ENCODE data around the gene FAR2. TPM values are rescaled to one million over a fixed set of nuclear protein-coding genes. Genes with fewer than 3 reads are reported as not detected.
"Not testable (repeated sequence)": the region's sequence is repeated elsewhere in the genome, so short reads cannot be mapped to it uniquely, and the experiment has no call there.

FAR2 gene
- total RNA-seq, 2 experiments from 2014 or later: 14.5 to 16.9 TPM

GRCh38 chr12:29239336-29239735 is 90.3 kb downstream of the FAR2 start:
- H3K36me3 Mint-ChIP-seq: peaks cover 4% of the 10 kb centered on the region
- POLR2A ChIA-PET: no interaction called here
- H3K27me3 Mint-ChIP-seq: no peaks in the 10 kb centered on the region
- H3K27ac Mint-ChIP-seq: no peak overlapping the region
- ATAC-seq (ENCODE audit: low read depth) (no peak), DNase-seq (no peak)
- peaks cover 3% of the 10 kb centered on the region for H3K9me3 Mint-ChIP-seq
- H3K4me3 Mint-ChIP-seq: no peak overlapping the region
- peaks cover 7% of the 10 kb centered on the region for H3K4me1 Mint-ChIP-seq

- no peak overlapping the region for H3K4me3 Mint-ChIP-seq
- ATAC-seq (ENCODE audit: low read depth) (no peak), DNase-seq (no peak)
- H3K4me1 Mint-ChIP-seq: peaks cover 7% of the 10 kb centered on the region
- H3K27me3 Mint-ChIP-seq: no peaks in the 10 kb centered on the region
- H3K36me3 Mint-ChIP-seq: peaks cover 4% of the 10 kb centered on the region
- peaks cover 3% of the 10 kb centered on the region for H3K9me3 Mint-ChIP-seq
- no peak overlapping the region for H3K27ac Mint-ChIP-seq
- POLR2A ChIA-PET: no interaction called here
These were observed 91.4 kb downstream of the FAR2 start for GRCh38 chr12:29240441-29240840.

- no peak overlapping the region for H3K27ac Mint-ChIP-seq
- no peaks in the 10 kb centered on the region for H3K27me3 Mint-ChIP-seq
- ATAC-seq (ENCODE audit: low read depth) (no peak), DNase-seq (no peak)
- no peak overlapping the region for H3K4me3 Mint-ChIP-seq
- H3K4me1 Mint-ChIP-seq: peaks cover 7% of the 10 kb centered on the region
- peaks cover 3% of the 10 kb centered on the region for H3K9me3 Mint-ChIP-seq
- peaks cover 4% of the 10 kb centered on the region for H3K36me3 Mint-ChIP-seq
- POLR2A ChIA-PET: no interaction called here
These were observed 92.9 kb downstream of the FAR2 start for GRCh38 chr12:29241821-29242591.

GRCh38 chr12:29242921-29243431 is 93.9 kb downstream of the FAR2 start:
- H3K27me3 Mint-ChIP-seq: no peaks in the 10 kb centered on the region
- POLR2A ChIA-PET: no interaction called here
- DNase-seq: no peak
- H3K9me3 Mint-ChIP-seq: peaks cover 3% of the 10 kb centered on the region
- H3K4me3 Mint-ChIP-seq: no peak overlapping the region
- H3K4me1 Mint-ChIP-seq: peaks cover 7% of the 10 kb centered on the region
- peaks cover 4% of the 10 kb centered on the region for H3K36me3 Mint-ChIP-seq
- no peak for ATAC-seq (ENCODE audit: low read depth)
- H3K27ac Mint-ChIP-seq: no peak overlapping the region

- no peak overlapping the region for H3K27ac Mint-ChIP-seq
- H3K36me3 Mint-ChIP-seq: peaks cover 4% of the 10 kb centered on the region
- no peak for DNase-seq
- H3K9me3 Mint-ChIP-seq: peaks cover 4% of the 10 kb centered on the region
- no peak overlapping the region for H3K4me3 Mint-ChIP-seq
- ATAC-seq (ENCODE audit: low read depth): no peak
- peaks cover 7% of the 10 kb centered on the region for H3K4me1 Mint-ChIP-seq
- POLR2A ChIA-PET: no interaction called here
- H3K27me3 Mint-ChIP-seq: no peaks in the 10 kb centered on the region
These were observed 95.2 kb downstream of the FAR2 start for GRCh38 chr12:29244159-29244765.

GRCh38 chr12:29245246-29245645 is 96.2 kb downstream of the FAR2 start:
- H3K9me3 Mint-ChIP-seq: peaks cover 6% of the 10 kb centered on the region
- peaks cover 7% of the 10 kb centered on the region for H3K4me1 Mint-ChIP-seq
- no peaks in the 10 kb centered on the region for H3K27me3 Mint-ChIP-seq
- peaks cover 4% of the 10 kb centered on the region for H3K36me3 Mint-ChIP-seq
- DNase-seq (no peak), ATAC-seq (ENCODE audit: low read depth) (no peak)
- POLR2A ChIA-PET: no interaction called here
- H3K27ac Mint-ChIP-seq: no peak overlapping the region
- H3K4me3 Mint-ChIP-seq: no peak overlapping the region

- POLR2A ChIA-PET: no interaction called here
- DNase-seq (no peak), ATAC-seq (ENCODE audit: low read depth) (no peak)
- Mint-ChIP-seq H3K27ac (no peak overlapping the region), H3K9me3 (peaks cover 3% of the 10 kb centered on the region), H3K4me1 (no peaks in the 10 kb centered on the region), H3K36me3 (no peaks in the 10 kb centered on the region), H3K27me3 (no peaks in the 10 kb centered on the region), H3K4me3 (no peak overlapping the region)
These were observed 100.9 kb downstream of the FAR2 start for GRCh38 chr12:29249930-29250329.

GRCh38 chr12:29253906-29254625 is 105.0 kb downstream of the FAR2 start:
- Mint-ChIP-seq H3K9me3 (peaks cover 3% of the 10 kb centered on the region), H3K36me3 (peaks cover 4% of the 10 kb centered on the region), H3K4me3 (no peak overlapping the region), H3K27me3 (no peaks in the 10 kb centered on the region), H3K27ac (no peak overlapping the region), H3K4me1 (peaks cover 4% of the 10 kb centered on the region)
- no peak for ATAC-seq (ENCODE audit: low read depth)
- no peak for DNase-seq
- POLR2A ChIA-PET: no interaction called here

GRCh38 chr12:29255042-29255441 is 106.0 kb downstream of the FAR2 start:
- Mint-ChIP-seq H3K36me3 (peaks cover 4% of the 10 kb centered on the region), H3K4me1 (peaks cover 4% of the 10 kb centered on the region), H3K4me3 (no peak overlapping the region), H3K27me3 (no peaks in the 10 kb centered on the region), H3K9me3 (no peaks in the 10 kb centered on the region), H3K27ac (no peak overlapping the region)
- ATAC-seq (ENCODE audit: low read depth): no peak
- no peak for DNase-seq
- POLR2A ChIA-PET: no interaction called here

GRCh38 chr12:29256598-29256997 is 107.5 kb downstream of the FAR2 start:
- ATAC-seq (ENCODE audit: low read depth) (no peak), DNase-seq (no peak)
- Mint-ChIP-seq H3K36me3 (peaks cover 10% of the 10 kb centered on the region), H3K4me3 (no peak overlapping the region), H3K27me3 (no peaks in the 10 kb centered on the region), H3K9me3 (peaks cover 10% of the 10 kb centered on the region), H3K27ac (no peak overlapping the region), H3K4me1 (peaks cover 4% of the 10 kb centered on the region)
- POLR2A ChIA-PET: interaction anchor here (0.5 kb wide), 1 partner anchor 23 kb away, joined by 3 read pairs; no protein-coding TSS in a partner anchor

GRCh38 chr12:29257687-29258086 is 108.6 kb downstream of the FAR2 start:
- H3K4me1 Mint-ChIP-seq, DNase-seq, H3K27me3 Mint-ChIP-seq, POLR2A ChIA-PET: not testable (repeated sequence)
- peaks cover 13% of the 10 kb centered on the region for H3K9me3 Mint-ChIP-seq
- peaks cover 10% of the 10 kb centered on the region for H3K36me3 Mint-ChIP-seq
- peak overlapping the region; percentile 53 for H3K4me3 Mint-ChIP-seq
- H3K27ac Mint-ChIP-seq: peak overlapping the region; percentile 78
- peak; percentile 81 for ATAC-seq (ENCODE audit: low read depth)

- Mint-ChIP-seq H3K9me3 (peaks cover 19% of the 10 kb centered on the region), H3K4me1 (no peaks in the 10 kb centered on the region), H3K27me3 (peaks cover 2% of the 10 kb centered on the region), H3K36me3 (peaks cover 9% of the 10 kb centered on the region), H3K27ac (no peak overlapping the region), H3K4me3 (no peak overlapping the region)
- ATAC-seq (ENCODE audit: low read depth): no peak
- POLR2A ChIA-PET: no interaction called here
- DNase-seq: no peak
These were observed 115.3 kb downstream of the FAR2 start for GRCh38 chr12:29264424-29264823.

- DNase-seq: no peak
- no peaks in the 10 kb centered on the region for H3K4me1 Mint-ChIP-seq
- no peak overlapping the region for H3K4me3 Mint-ChIP-seq
- no peak overlapping the region for H3K27ac Mint-ChIP-seq
- POLR2A ChIA-PET: no interaction called here
- ATAC-seq (ENCODE audit: low read depth): no peak
- H3K27me3 Mint-ChIP-seq: peaks cover 2% of the 10 kb centered on the region
- H3K36me3 Mint-ChIP-seq: peaks cover 4% of the 10 kb centered on the region
- H3K9me3 Mint-ChIP-seq: peaks cover 1% of the 10 kb centered on the region
These were observed 120.8 kb downstream of the FAR2 start for GRCh38 chr12:29269706-29270408.
